Activated CD8-positive, alpha-beta memory T cell treated with anti-CD3 and anti-CD28 coated beads for 4 hours (primary cell): Measurements from ENCODE around the gene IRAK1BP1.
"Not testable (repeated sequence)": the region's sequence is repeated elsewhere in the genome, so short reads cannot be mapped to it uniquely, and the experiment has no call there.

Experiments used
- DNase-seq, 2 donors: peaks; one replicate each; pipeline ENCODE4 v3.0.0-alpha.2; 2020; ENCODE audit warnings: low read depth in 2 of 2

IRAK1BP1 gene

GRCh38 chr6:78867370-78868040 is at the start of gene IRAK1BP1:
Gene IRAK1BP1 (plus strand): TSS chr6:78867551. CDS start chr6:78867577, 26 bp downstream.
- peak; percentile 47 to 56 for DNase-seq

GRCh38 chr6:78824045-78824444 is 43.3 kb upstream of the IRAK1BP1 start:
- no peak for DNase-seq

GRCh38 chr6:78829407-78829806 is 37.9 kb upstream of the IRAK1BP1 start:
- DNase-seq: no peak

GRCh38 chr6:78830805-78831204 is 36.5 kb upstream of the IRAK1BP1 start:
- no peak for DNase-seq

- no peak for DNase-seq
These were observed 35.9 kb upstream of the IRAK1BP1 start for GRCh38 chr6:78831492-78831891.

- DNase-seq: no peak
These were observed 35.1 kb upstream of the IRAK1BP1 start for GRCh38 chr6:78832091-78832808.

GRCh38 chr6:78835817-78836216 is 31.5 kb upstream of the IRAK1BP1 start:
- no peak for DNase-seq

GRCh38 chr6:78836598-78836997 is 30.8 kb upstream of the IRAK1BP1 start:
- no peak for DNase-seq

GRCh38 chr6:78841111-78841510 is 26.2 kb upstream of the IRAK1BP1 start:
- no peak for DNase-seq

GRCh38 chr6:78842953-78843352 is 24.4 kb upstream of the IRAK1BP1 start:
- no peak for DNase-seq

- DNase-seq: no peak
These were observed 22.5 kb upstream of the IRAK1BP1 start for GRCh38 chr6:78844899-78845298.

GRCh38 chr6:78845567-78845966 is 21.8 kb upstream of the IRAK1BP1 start:
- DNase-seq: no peak

GRCh38 chr6:78850621-78851020 is 16.7 kb upstream of the IRAK1BP1 start:
- DNase-seq: no peak

GRCh38 chr6:78851156-78851555 is 16.2 kb upstream of the IRAK1BP1 start:
- no peak for DNase-seq

GRCh38 chr6:78854546-78854945 is 12.8 kb upstream of the IRAK1BP1 start:
- DNase-seq: no peak

- not testable (repeated sequence) for DNase-seq
These were observed 8.9 kb upstream of the IRAK1BP1 start for GRCh38 chr6:78858339-78858938.

- DNase-seq: no peak
These were observed 5.8 kb upstream of the IRAK1BP1 start for GRCh38 chr6:78861509-78861908.

- DNase-seq: no peak
These were observed 3.8 kb upstream of the IRAK1BP1 start for GRCh38 chr6:78863576-78863975.

- no peak for DNase-seq
These were observed 2.4 kb upstream of the IRAK1BP1 start for GRCh38 chr6:78864957-78865356.

- DNase-seq: no peak
These were observed 356 bp upstream of the IRAK1BP1 start for GRCh38 chr6:78867020-78867369.

GRCh38 chr6:78868116-78868515 is 765 bp downstream of the IRAK1BP1 start:
- no peak for DNase-seq

- no peak for DNase-seq
These were observed 8.2 kb downstream of the IRAK1BP1 start for GRCh38 chr6:78875505-78875904.

GRCh38 chr6:78883651-78884050 is 16.3 kb downstream of the IRAK1BP1 start:
- DNase-seq: no peak
